ENCODE measurements around the gene KCNJ14. TPM values are rescaled to one million over a fixed set of nuclear protein-coding genes. Genes with fewer than 3 reads are reported as not detected.

Gene KCNJ14
- total RNA-seq, 4 donors from 2014 or later = 0.88 to 2.0 (median 1.8) TPM

DNA sequence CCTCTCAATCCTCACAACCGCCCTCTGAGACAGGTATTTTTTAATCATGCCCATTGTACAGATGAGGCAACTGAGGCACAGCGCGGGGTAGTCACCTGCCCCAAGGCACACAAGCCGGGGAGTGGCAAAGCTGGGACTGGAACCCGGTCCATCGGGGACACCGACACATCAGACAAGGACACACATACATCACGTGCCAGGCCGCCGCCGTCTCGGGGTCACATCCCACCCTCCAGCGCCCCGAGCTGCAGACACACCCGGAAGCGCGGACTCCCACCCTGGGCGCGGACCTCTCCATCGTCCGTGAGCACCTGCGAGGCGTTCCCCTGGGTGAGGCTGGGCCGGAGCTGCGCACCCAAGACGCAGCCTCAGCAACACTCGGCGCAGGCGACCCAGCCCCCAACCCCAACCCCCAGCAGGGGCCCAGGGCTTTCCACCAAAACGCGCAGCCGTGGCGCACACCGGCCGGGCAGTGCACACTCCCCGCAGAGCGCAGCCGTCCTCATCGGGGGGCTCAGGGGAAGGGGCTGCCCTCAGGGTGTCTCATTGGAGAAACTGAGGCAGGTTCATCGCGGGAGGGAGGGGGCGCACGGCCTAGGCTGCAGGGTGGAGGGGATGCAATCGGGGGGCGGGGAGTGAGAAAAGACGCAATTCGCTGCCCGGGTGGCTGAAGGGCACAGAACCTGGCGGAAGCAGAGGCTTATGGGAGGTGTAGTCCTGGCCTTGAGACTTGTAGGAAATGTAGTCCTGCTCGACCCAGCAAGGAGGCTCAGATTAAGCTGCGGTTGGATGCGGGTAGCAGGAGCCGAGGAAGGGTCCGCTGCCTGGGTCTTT lies 58.1 kb downstream of the KCNJ14 start:
- Histone ChIP-seq H3K9me3 (no peaks in the 10 kb centered on the region), H3K27ac (peak overlapping the region in 3 of 4 donors; percentile 5 to 77 (median 50)), H3K4me1 (peaks cover 0 to 25% (median 7%) of the 10 kb centered on the region in 4 donors), H3K27me3 (peaks cover 0 to 9% of the 10 kb centered on the region in 2 donors), H3K36me3 (no peaks in the 10 kb centered on the region), H3K4me3 (peak overlapping the region; percentile 51 to 73 (median 66))
- TF ChIP-seq POLR2A (IDR thresholded peaks at IDR 0.05) = no peak
- TF ChIP-seq, protein P1, sequence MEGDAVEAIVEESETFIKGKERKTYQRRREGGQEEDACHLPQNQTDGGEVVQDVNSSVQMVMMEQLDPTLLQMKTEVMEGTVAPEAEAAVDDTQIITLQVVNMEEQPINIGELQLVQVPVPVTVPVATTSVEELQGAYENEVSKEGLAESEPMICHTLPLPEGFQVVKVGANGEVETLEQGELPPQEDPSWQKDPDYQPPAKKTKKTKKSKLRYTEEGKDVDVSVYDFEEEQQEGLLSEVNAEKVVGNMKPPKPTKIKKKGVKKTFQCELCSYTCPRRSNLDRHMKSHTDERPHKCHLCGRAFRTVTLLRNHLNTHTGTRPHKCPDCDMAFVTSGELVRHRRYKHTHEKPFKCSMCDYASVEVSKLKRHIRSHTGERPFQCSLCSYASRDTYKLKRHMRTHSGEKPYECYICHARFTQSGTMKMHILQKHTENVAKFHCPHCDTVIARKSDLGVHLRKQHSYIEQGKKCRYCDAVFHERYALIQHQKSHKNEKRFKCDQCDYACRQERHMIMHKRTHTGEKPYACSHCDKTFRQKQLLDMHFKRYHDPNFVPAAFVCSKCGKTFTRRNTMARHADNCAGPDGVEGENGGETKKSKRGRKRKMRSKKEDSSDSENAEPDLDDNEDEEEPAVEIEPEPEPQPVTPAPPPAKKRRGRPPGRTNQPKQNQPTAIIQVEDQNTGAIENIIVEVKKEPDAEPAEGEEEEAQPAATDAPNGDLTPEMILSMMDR (IDR thresholded peaks at IDR 0.05) = no peak
- peak; percentile 68 to 90 (median 81) for DNase-seq

DNA sequence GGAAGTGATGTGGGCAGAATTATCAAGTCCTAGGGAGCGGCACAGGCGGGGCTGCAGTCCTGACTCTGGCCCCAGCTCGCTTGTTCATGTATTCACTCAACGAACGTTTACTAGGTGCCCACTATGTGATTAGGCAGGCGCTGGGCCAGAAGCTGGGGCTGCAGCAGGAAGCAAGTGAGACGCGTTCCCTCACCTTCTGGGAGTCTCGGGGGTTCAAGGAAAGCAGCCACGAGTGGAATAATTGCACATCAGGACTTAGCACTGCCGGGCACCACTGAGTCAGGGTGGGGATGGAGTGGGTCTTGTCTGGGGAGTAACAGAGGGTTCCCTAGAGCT lies 58.7 kb downstream of the KCNJ14 start:
- Histone ChIP-seq H3K9me3 (no peaks in the 10 kb centered on the region), H3K36me3 (no peaks in the 10 kb centered on the region), H3K4me3 (peak overlapping the region in 2 of 4 donors; percentile 72 to 73), H3K27ac (no peak overlapping the region), H3K4me1 (peaks cover 0 to 25% (median 7%) of the 10 kb centered on the region in 4 donors), H3K27me3 (peaks cover 0 to 9% of the 10 kb centered on the region in 2 donors)
- TF ChIP-seq, protein P1 (IDR thresholded peaks at IDR 0.05) = no peak
- no peak for TF ChIP-seq POLR2A (IDR thresholded peaks at IDR 0.05)
- DNase-seq = no peak

DNA sequence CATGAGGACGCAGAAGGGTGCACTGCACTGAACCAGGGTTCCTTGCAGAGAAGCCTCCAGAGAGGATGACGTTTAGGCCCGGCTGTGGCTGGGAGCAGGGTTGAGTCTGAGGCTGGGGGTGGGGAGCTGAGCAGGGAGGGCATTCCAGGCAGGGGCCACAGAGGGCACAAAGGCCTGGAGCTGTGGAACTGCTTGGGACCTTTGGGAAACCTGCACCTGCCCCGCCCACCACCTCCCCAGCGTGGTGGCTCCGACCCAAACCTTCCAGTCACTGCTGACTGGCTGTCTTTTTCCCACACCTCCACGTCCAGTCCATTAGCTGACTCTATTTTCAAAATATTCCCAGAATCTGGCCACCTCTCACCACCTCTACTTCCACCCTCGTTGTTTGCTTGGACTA lies 61.2 kb downstream of the KCNJ14 start:
- H3K36me3 ChIP-seq = no peaks in the 10 kb centered on the region
- DNase-seq = no peak
- H3K9me3 ChIP-seq = no peaks in the 10 kb centered on the region
- H3K4me1 ChIP-seq = peaks cover 0 to 15% (median 4%) of the 10 kb centered on the region in 4 donors
- no peak overlapping the region for H3K27ac ChIP-seq
- TF ChIP-seq, protein P1 (IDR thresholded peaks at IDR 0.05) = no peak
- no peak for TF ChIP-seq POLR2A (IDR thresholded peaks at IDR 0.05)
- no peak overlapping the region for H3K4me3 ChIP-seq
- peaks cover 0 to 5% of the 10 kb centered on the region in 2 donors for H3K27me3 ChIP-seq

Other genes with a start within 250 kb of the KCNJ14 start
- 100 to 1,000 TPM in 1 of 4 donors, 10 to 100 TPM in 3; 31.5 to 115 (median 39.2) TPM for gene CARD8, start 199.7 kb upstream of the KCNJ14 start, total RNA-seq
- gene ZNF114, start 185.5 kb upstream of the KCNJ14 start, total RNA-seq = not detected
- 10 to 100 TPM in 2 of 4 donors, 1 to 10 TPM in 2; 4.7 to 21.5 (median 10.5) TPM for gene EMP3, start 130.0 kb upstream of the KCNJ14 start, total RNA-seq
- 10 to 100 TPM in 3 of 4 donors, 1 to 10 TPM in 1; 8.6 to 30.5 (median 20.0) TPM for gene TMEM143, start 91.6 kb upstream of the KCNJ14 start, total RNA-seq
- gene SYNGR4, start 91.2 kb upstream of the KCNJ14 start, total RNA-seq = not detected
- gene KDELR1, start 64.0 kb upstream of the KCNJ14 start, total RNA-seq = 100 to 1,000 TPM in 3 of 4 donors, 10 to 100 TPM in 1; 54.5 to 136 (median 112) TPM
- under 1 TPM in 2 of 4 donors, not detected in 2; 0.27 to 0.47 TPM for gene GRIN2D, start 61.9 kb upstream of the KCNJ14 start, total RNA-seq
- gene GRWD1, start 9.6 kb upstream of the KCNJ14 start, total RNA-seq = 10 to 100 TPM in 3 of 4 donors, 1 to 10 TPM in 1; 10.0 to 17.6 (median 15.6) TPM
- gene CYTH2, start 13.8 kb downstream of the KCNJ14 start, total RNA-seq = 100 to 1,000 TPM in 1 of 4 donors, 10 to 100 TPM in 3; 64.5 to 160 (median 76.9) TPM
- gene LMTK3, start 56.3 kb downstream of the KCNJ14 start, total RNA-seq = 10 to 100 TPM in 2 of 4 donors, 1 to 10 TPM in 2; 8.2 to 17.6 (median 12.8) TPM
- 10 to 100 TPM in 1 of 4 donors, 1 to 10 TPM in 3; 2.5 to 14.6 (median 5.9) TPM for gene SULT2B1, start 96.6 kb downstream of the KCNJ14 start, total RNA-seq
- gene SPACA4, start 151.2 kb downstream of the KCNJ14 start, total RNA-seq = not detected
- 100 to 1,000 TPM in 3 of 4 donors, 10 to 100 TPM in 1; 58.6 to 203 (median 130) TPM for gene FAM83E, start 159.5 kb downstream of the KCNJ14 start, total RNA-seq
- gene RPL18, start 163.6 kb downstream of the KCNJ14 start, total RNA-seq = 1,000 to 10,000 TPM; 1,077 to 1,595 (median 1,505) TPM
- 100 to 1,000 TPM in 2 of 4 donors, 10 to 100 TPM in 2; 34.7 to 121 (median 96.7) TPM for gene SPHK2, start 163.9 kb downstream of the KCNJ14 start, total RNA-seq
- gene DBP, start 181.8 kb downstream of the KCNJ14 start, total RNA-seq = 10 to 100 TPM in 3 of 4 donors, 1 to 10 TPM in 1; 9.9 to 51.5 (median 35.8) TPM
- gene CA11, start 190.6 kb downstream of the KCNJ14 start, total RNA-seq = 1 to 10 TPM in 3 of 4 donors, under 1 TPM in 1; 0.70 to 8.3 (median 2.1) TPM
- gene NTN5, start 217.4 kb downstream of the KCNJ14 start, total RNA-seq = 1 to 10 TPM in 1 of 4 donors, not detected in 3; 6.8 TPM
- gene FUT2, start 240.4 kb downstream of the KCNJ14 start, total RNA-seq = 10 to 100 TPM; 11.6 to 91.6 (median 53.8) TPM

Measured in Peyer's patch (tissue), 4 donors.